ENCODE results near the gene EFR3B.
"Not testable (repeated sequence)": the region's sequence is repeated elsewhere in the genome, so short reads cannot be mapped to it uniquely, and the experiment has no call there.

Gene EFR3B

GRCh38 chr2:25109822-25110221 lies 67.9 kb downstream of the EFR3B start:
- no peak for DNase-seq

GRCh38 chr2:25112113-25112512 lies 70.2 kb downstream of the EFR3B start:
- no peak for DNase-seq

GRCh38 chr2:25115249-25115883 lies 73.5 kb downstream of the EFR3B start:
- DNase-seq: no peak

GRCh38 chr2:25115902-25116301 lies 74.0 kb downstream of the EFR3B start:
- no peak for DNase-seq

- no peak for DNase-seq
Observed at GRCh38 chr2:25116956-25117355, 75.1 kb downstream of the EFR3B start.

- DNase-seq: no peak
Observed at GRCh38 chr2:25119263-25119662, 77.4 kb downstream of the EFR3B start.

- DNase-seq: no peak
Observed at GRCh38 chr2:25122367-25122766, 80.5 kb downstream of the EFR3B start.

GRCh38 chr2:25123682-25124081 lies 81.8 kb downstream of the EFR3B start:
- DNase-seq: no peak

GRCh38 chr2:25125189-25125588 lies 83.3 kb downstream of the EFR3B start:
- no peak for DNase-seq

- DNase-seq: no peak
Observed at GRCh38 chr2:25125976-25126375, 84.1 kb downstream of the EFR3B start.

- not testable (repeated sequence) for DNase-seq
Observed at GRCh38 chr2:25127071-25127470, 85.2 kb downstream of the EFR3B start.

- DNase-seq: peak; percentile 48
Observed at GRCh38 chr2:25127646-25128045, 85.8 kb downstream of the EFR3B start.

GRCh38 chr2:25129901-25130520 lies 88.1 kb downstream of the EFR3B start:
- no peak for DNase-seq

- DNase-seq: no peak
Observed at GRCh38 chr2:25131253-25131566, 89.3 kb downstream of the EFR3B start.

- no peak for DNase-seq
Observed at GRCh38 chr2:25131567-25132298, 89.9 kb downstream of the EFR3B start.

- DNase-seq: no peak
Observed at GRCh38 chr2:25132299-25132635, 90.4 kb downstream of the EFR3B start.

GRCh38 chr2:25132693-25133092 lies 90.8 kb downstream of the EFR3B start:
- DNase-seq: no peak

GRCh38 chr2:25140535-25140934 lies 98.7 kb downstream of the EFR3B start:
- not testable (repeated sequence) for DNase-seq

- DNase-seq: no peak
Observed at GRCh38 chr2:25141120-25141519, 99.2 kb downstream of the EFR3B start.

GRCh38 chr2:25145803-25146202 lies 103.9 kb downstream of the EFR3B start:
- no peak for DNase-seq

GRCh38 chr2:25146896-25147295 lies 105.0 kb downstream of the EFR3B start:
- no peak for DNase-seq

- DNase-seq: no peak
Observed at GRCh38 chr2:25149646-25150045, 107.8 kb downstream of the EFR3B start.

GRCh38 chr2:25150993-25151392 lies 109.1 kb downstream of the EFR3B start:
- DNase-seq: not testable (repeated sequence)

GRCh38 chr2:25151718-25152117 lies 109.8 kb downstream of the EFR3B start:
- DNase-seq: no peak

GRCh38 chr2:25155401-25155800 lies 113.5 kb downstream of the EFR3B start:
- no peak for DNase-seq
